GM18951 (cell line): Measurements from ENCODE around the gene ZNF552.
A peak's percentile ranks its signal among the peaks of the same experiment; 100 is the strongest.
"Not testable (repeated sequence)": the region's sequence is repeated elsewhere in the genome, so short reads cannot be mapped to it uniquely, and the experiment has no call there.

Experiments used
- POLR2A ChIP-seq: IDR thresholded peaks from 4 replicates; pipeline ENCODE4 v1.6.1; 2011; ENCODE audit warnings: mild to moderate bottlenecking; ENCODE audit not compliant: insufficient read length, insufficient read depth; ENCODE audit errors: extremely low read depth
- in situ Hi-C: fragments of 300-500 bp; cut with MboI; formaldehyde crosslinking; loops from one replicate; pipeline ENCODE4 v1.12.0; 2022; ENCODE audit warnings: low sequenced_read_pairs, mixed read lengths, inconsistent platforms; ENCODE audit not compliant: unreplicated experiment

ZNF552 gene

GRCh38 chr19:57814505-57815246, at the start of gene ZNF552:
TSS of gene ZNF552 (minus strand) at chr19:57814913. CDS start at chr19:57814743, 170 bp downstream.
- peak; percentile 83 for TF ChIP-seq POLR2A
- in situ Hi-C loops = no loop called here

- in situ Hi-C loops = not testable (repeated sequence)
Measured at GRCh38 chr19:57862351-57862750, 47.6 kb upstream of the ZNF552 start.

- in situ Hi-C loops = not testable (repeated sequence)
Measured at GRCh38 chr19:57854117-57854516, 39.4 kb upstream of the ZNF552 start.

- in situ Hi-C loops = not testable (repeated sequence)
Measured at GRCh38 chr19:57851812-57852603, 37.3 kb upstream of the ZNF552 start.

- in situ Hi-C loops = no loop called here
Measured at GRCh38 chr19:57850553-57851017, 35.9 kb upstream of the ZNF552 start.

GRCh38 chr19:57849666-57850473, 35.2 kb upstream of the ZNF552 start, which contains the start of gene ZNF587:
TSS of gene ZNF587 (plus strand) at chr19:57849859. CDS start at chr19:57850039, 180 bp downstream.
- TF ChIP-seq POLR2A = peak; percentile 49
- in situ Hi-C loops = not testable (repeated sequence)

More at GRCh38 chr19:57850553-57851017, 35.9 kb upstream of the ZNF552 start:
- TF ChIP-seq POLR2A = no peak

GRCh38 chr19:57849162-57849665, 34.5 kb upstream of the ZNF552 start:
- in situ Hi-C loops = not testable (repeated sequence)

GRCh38 chr19:57847164-57847563, 32.5 kb upstream of the ZNF552 start:
- in situ Hi-C loops = not testable (repeated sequence)

GRCh38 chr19:57841122-57841763, 26.5 kb upstream of the ZNF552 start:
- in situ Hi-C loops = no loop called here
- no peak for TF ChIP-seq POLR2A

GRCh38 chr19:57838622-57839191, 24.0 kb upstream of the ZNF552 start:
- in situ Hi-C loops = not testable (repeated sequence)

- in situ Hi-C loops = not testable (repeated sequence)
Measured at GRCh38 chr19:57836991-57837390, 22.3 kb upstream of the ZNF552 start.

GRCh38 chr19:57830071-57830602, 15.4 kb upstream of the ZNF552 start, which contains the start of gene ZNF587B:
TSS of gene ZNF587B (plus strand) at chr19:57830299. CDS start at chr19:57830529, 230 bp downstream.
- no peak for TF ChIP-seq POLR2A
- in situ Hi-C loops = no loop called here
